Mesenchymal stem cell (in vitro differentiated cells and primary cell): ENCODE measurements around the gene PAK5.
A peak's percentile ranks its signal among the peaks of the same experiment; 100 is the strongest.

Experiments used
- DNase-seq: peaks from one replicate; pipeline ENCODE4 v3.0.0-alpha.2; 2013
- H2AFZ ChIP-seq: one replicate; pipeline ENCODE4 v1.6.1; 2013; ENCODE audit warnings: low read depth, mild to moderate bottlenecking, control low read depth, inconsistent platforms, low read length, moderate library complexity
- H2AK5ac ChIP-seq: 2 replicates; pipeline ENCODE4 v1.6.1; 2013; ENCODE audit warnings: low read length, moderate library complexity, mild to moderate bottlenecking, inconsistent platforms; ENCODE audit not compliant: severe bottlenecking
- H2BK120ac ChIP-seq: one replicate; pipeline ENCODE4 v1.6.1; 2013; ENCODE audit warnings: low read depth, mild to moderate bottlenecking, inconsistent platforms, low read length, moderate library complexity
- H2BK12ac ChIP-seq, 2 experiments: one replicate each; pipeline ENCODE4 v1.6.1; 2013; ENCODE audit warnings: inconsistent platforms in 2 of 2, low read length in 2 of 2, mild to moderate bottlenecking in 2 of 2, moderate library complexity in 2 of 2, control low read depth in 1 of 2
- H2BK15ac ChIP-seq: one replicate; pipeline ENCODE4 v1.6.1; 2013; ENCODE audit warnings: mild to moderate bottlenecking, low read depth, inconsistent platforms; ENCODE audit not compliant: poor library complexity, severe bottlenecking
- H2BK5ac ChIP-seq: 2 replicates; pipeline ENCODE4 v1.6.1; 2013; ENCODE audit warnings: low read depth, mild to moderate bottlenecking, low read length, control low read depth, inconsistent platforms; ENCODE audit not compliant: poor library complexity, severe bottlenecking
- H3K14ac ChIP-seq, 2 experiments: one replicate each; pipeline ENCODE4 v1.6.1; 2013; ENCODE audit warnings: inconsistent platforms in 2 of 2, low read length in 2 of 2, control low read depth in 1 of 2, mild to moderate bottlenecking in 1 of 2, moderate library complexity in 1 of 2
- H3K18ac ChIP-seq, 2 experiments: one replicate each; pipeline ENCODE4 v1.6.1; 2013; ENCODE audit warnings: inconsistent platforms in 2 of 2, low read length in 2 of 2, control low read depth in 1 of 2, low read depth in 1 of 2, mild to moderate bottlenecking in 1 of 2
- H3K23ac ChIP-seq, 2 experiments: one replicate each; pipeline ENCODE4 v1.6.1; 2013; ENCODE audit warnings: inconsistent platforms in 2 of 2, low read length in 2 of 2, mild to moderate bottlenecking in 2 of 2, moderate library complexity in 2 of 2, control low read depth in 1 of 2
- H3K27ac ChIP-seq: 2 replicates; pipeline ENCODE4 v1.5.1; 2013; ENCODE audit warnings: mild to moderate bottlenecking, moderate library complexity, low read length, control low read depth, inconsistent platforms; ENCODE audit not compliant: poor library complexity, severe bottlenecking
- H3K27me3 ChIP-seq, 2 experiments: 2 replicates each; pipeline versions ENCODE4 v1.6.1 to v1.7.0; 2013; ENCODE audit warnings: low read length in 2 of 2, mild to moderate bottlenecking in 2 of 2, moderate library complexity in 2 of 2, control low read depth in 1 of 2, inconsistent platforms in 1 of 2; ENCODE audit not compliant: control insufficient read depth in 1 of 2, insufficient read depth in 1 of 2
- H3K36me3 ChIP-seq, 2 experiments: 2 replicates each; pipeline versions ENCODE4 v1.6.1 to v1.7.0; 2013; ENCODE audit warnings: low read length in 2 of 2, control low read depth in 1 of 2, inconsistent platforms in 1 of 2, low read depth in 1 of 2, mild to moderate bottlenecking in 1 of 2; ENCODE audit not compliant: insufficient read depth in 2 of 2, control insufficient read depth in 1 of 2
- H3K4ac ChIP-seq, 2 experiments: one replicate each; pipeline ENCODE4 v1.6.1; 2013; ENCODE audit warnings: inconsistent platforms in 2 of 2, low read length in 2 of 2, mild to moderate bottlenecking in 2 of 2, moderate library complexity in 2 of 2, control low read depth in 1 of 2, low read depth in 1 of 2
- H3K4me1 ChIP-seq: 2 replicates; pipeline ENCODE4 v1.6.1; 2013; ENCODE audit warnings: low read depth, low read length, control low read depth; ENCODE audit not compliant: control insufficient read depth, insufficient read depth
- H3K4me2 ChIP-seq: 2 replicates; pipeline ENCODE4 v1.6.1; 2013; ENCODE audit warnings: low read length, mild to moderate bottlenecking, inconsistent platforms; ENCODE audit not compliant: poor library complexity, severe bottlenecking
- H3K4me3 ChIP-seq, 2 experiments: 2 replicates each; pipeline versions ENCODE4 v1.5.1 to v1.7.0; 2013; ENCODE audit warnings: low read length in 2 of 2, mild to moderate bottlenecking in 2 of 2, control low read depth in 1 of 2, low read depth in 1 of 2; ENCODE audit not compliant: insufficient read depth in 1 of 2
- H3K79me1 ChIP-seq: replicated peaks from 2 replicates; pipeline ENCODE4 v1.6.1; 2013; ENCODE audit warnings: mild to moderate bottlenecking, control low read depth, low read length, inconsistent platforms; ENCODE audit not compliant: poor library complexity, severe bottlenecking
- H3K9ac ChIP-seq: 2 replicates; pipeline ENCODE4 v1.7.0; 2013; ENCODE audit warnings: mild to moderate bottlenecking, low read length, moderate library complexity
- H3K9me3 ChIP-seq: 2 replicates; pipeline ENCODE4 v1.7.0; 2013; ENCODE audit warnings: mild to moderate bottlenecking, low read length; ENCODE audit not compliant: control insufficient read depth
- H4K8ac ChIP-seq: one replicate; pipeline ENCODE4 v1.6.1; 2013; ENCODE audit warnings: inconsistent platforms, mild to moderate bottlenecking, low read length, moderate library complexity
- H4K91ac ChIP-seq: one replicate; pipeline ENCODE4 v1.6.1; 2013; ENCODE audit warnings: mild to moderate bottlenecking, low read length, inconsistent platforms
- WGBS: methylation state at CpG from one replicate; pipeline ENCODE4 v1.1.7; 2013; ENCODE audit warnings: mixed read lengths; 5-methylcytosine and 5-hydroxymethylcytosine counted together

Gene PAK5

DNA sequence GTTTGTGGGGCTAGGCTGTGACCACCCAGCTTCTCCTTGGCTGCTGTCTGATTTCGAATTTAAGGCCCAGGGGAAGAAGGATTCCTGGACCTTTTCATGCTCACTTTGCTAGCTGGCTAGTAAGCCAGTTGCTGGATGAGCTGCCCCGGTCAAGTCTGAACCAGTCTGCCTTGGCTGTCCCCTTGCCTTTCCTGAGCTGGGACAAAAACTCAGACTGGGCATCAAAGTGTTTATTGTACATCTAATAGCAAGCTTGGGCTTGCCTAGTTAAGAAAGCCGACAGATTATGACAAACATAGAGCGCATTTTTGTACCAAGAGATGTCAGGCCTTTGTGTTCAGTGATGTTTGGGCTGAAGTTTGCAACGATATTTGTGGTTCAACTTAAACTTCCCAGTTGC is 750 bp upstream of the PAK5 start:
- Histone ChIP-seq H3K23ac (no peak overlapping the region), H2BK5ac (no peak overlapping the region), H3K14ac (no peak overlapping the region), H3K4me1 (peaks cover 11% of the 10 kb centered on the region), H3K9me3 (peaks cover 11% of the 10 kb centered on the region), H3K4me3 (no peak overlapping the region), H3K36me3 (no peaks in the 10 kb centered on the region), H3K4ac (no peak overlapping the region), H3K79me1 (no peaks in the 10 kb centered on the region), H4K8ac (no peak overlapping the region), H3K27ac (no peak overlapping the region), H2AFZ (no peak overlapping the region), H2BK12ac (no peak overlapping the region), H2BK120ac (no peak overlapping the region), H3K9ac (no peak overlapping the region), H3K27me3 (peaks cover 24 to 38% of the 10 kb centered on the region in 2 experiments), H2BK15ac (no peak overlapping the region), H3K18ac (no peak overlapping the region), H2AK5ac (no peak overlapping the region), H3K4me2 (no peak overlapping the region), H4K91ac (no peak overlapping the region)
- DNase-seq: no peak
- WGBS: 83% methylated on average over 5 of the region's 5 CpGs

DNA sequence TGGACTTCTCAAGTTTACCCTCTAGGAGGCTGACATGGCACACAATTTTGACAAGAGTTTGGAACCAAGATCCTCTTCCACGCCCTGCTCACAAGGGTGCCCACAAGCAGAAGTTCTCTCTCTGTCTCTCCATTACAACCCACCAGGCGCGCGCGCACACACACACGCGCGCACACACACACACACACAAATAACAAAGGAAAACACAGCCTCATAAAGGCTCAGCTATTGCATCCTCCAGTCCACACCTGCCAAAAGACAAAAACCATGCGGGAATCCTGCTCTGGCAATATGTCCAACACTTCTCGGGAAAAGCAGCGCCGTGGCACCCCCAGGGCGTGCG is 870 bp downstream of the PAK5 start:
- Histone ChIP-seq H3K9ac (no peak overlapping the region), H3K18ac (no peak overlapping the region), H3K36me3 (no peaks in the 10 kb centered on the region), H3K4me1 (peaks cover 11% of the 10 kb centered on the region), H2BK12ac (no peak overlapping the region), H2AK5ac (no peak overlapping the region), H3K4ac (no peak overlapping the region), H3K14ac (no peak overlapping the region), H2BK120ac (no peak overlapping the region), H3K4me3 (no peak overlapping the region), H2BK15ac (no peak overlapping the region), H3K27me3 (peaks cover 24 to 38% of the 10 kb centered on the region in 2 experiments), H3K9me3 (peaks cover 8% of the 10 kb centered on the region), H4K8ac (no peak overlapping the region), H2BK5ac (no peak overlapping the region), H2AFZ (no peak overlapping the region), H3K79me1 (no peaks in the 10 kb centered on the region), H3K27ac (no peak overlapping the region), H3K4me2 (peak overlapping the region; percentile 44), H3K23ac (no peak overlapping the region), H4K91ac (no peak overlapping the region)
- DNase-seq: no peak
- 25% methylated on average over 14 of the region's 14 CpGs for WGBS

DNA sequence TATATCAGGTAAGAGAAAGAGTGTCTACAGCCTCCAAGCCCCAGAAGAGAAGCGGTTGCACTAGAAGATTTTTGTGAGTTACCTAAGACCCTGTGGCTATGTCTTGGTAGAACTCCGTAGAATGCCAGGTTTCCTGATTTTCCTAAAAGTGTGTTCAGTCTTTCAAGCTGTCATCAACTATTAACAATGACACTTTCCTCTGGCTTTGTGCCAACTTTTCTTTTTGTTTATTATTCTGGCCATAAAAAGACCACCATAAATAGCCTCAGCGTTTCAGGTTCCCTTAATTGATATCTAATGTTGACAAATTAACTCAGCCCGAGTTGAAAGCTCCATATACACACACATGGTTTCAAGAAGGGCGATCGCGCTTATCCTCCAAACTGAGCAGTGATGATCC is 1.2 kb downstream of the PAK5 start:
- no peak overlapping the region for H2BK5ac ChIP-seq
- H2AK5ac ChIP-seq: no peak overlapping the region
- no peak overlapping the region for H2BK120ac ChIP-seq
- no peak overlapping the region for H3K14ac ChIP-seq
- H2AFZ ChIP-seq: no peak overlapping the region
- no peaks in the 10 kb centered on the region for H3K36me3 ChIP-seq
- no peak overlapping the region for H3K4ac ChIP-seq
- H2BK15ac ChIP-seq: no peak overlapping the region
- no peak overlapping the region for H4K8ac ChIP-seq
- no peak overlapping the region for H3K18ac ChIP-seq
- DNase-seq: no peak
- H3K79me1 ChIP-seq: no peaks in the 10 kb centered on the region
- H3K9me3 ChIP-seq: peaks cover 4% of the 10 kb centered on the region
- H3K9ac ChIP-seq: no peak overlapping the region
- 79% methylated on average over 7 of the region's 7 CpGs for WGBS
- H3K4me1 ChIP-seq: peaks cover 11% of the 10 kb centered on the region
- no peak overlapping the region for H3K4me2 ChIP-seq
- peaks cover 24 to 38% of the 10 kb centered on the region in 2 experiments for H3K27me3 ChIP-seq
- H4K91ac ChIP-seq: no peak overlapping the region
- no peak overlapping the region for H3K23ac ChIP-seq
- H3K4me3 ChIP-seq: no peak overlapping the region
- no peak overlapping the region for H3K27ac ChIP-seq
- H2BK12ac ChIP-seq: no peak overlapping the region

DNA sequence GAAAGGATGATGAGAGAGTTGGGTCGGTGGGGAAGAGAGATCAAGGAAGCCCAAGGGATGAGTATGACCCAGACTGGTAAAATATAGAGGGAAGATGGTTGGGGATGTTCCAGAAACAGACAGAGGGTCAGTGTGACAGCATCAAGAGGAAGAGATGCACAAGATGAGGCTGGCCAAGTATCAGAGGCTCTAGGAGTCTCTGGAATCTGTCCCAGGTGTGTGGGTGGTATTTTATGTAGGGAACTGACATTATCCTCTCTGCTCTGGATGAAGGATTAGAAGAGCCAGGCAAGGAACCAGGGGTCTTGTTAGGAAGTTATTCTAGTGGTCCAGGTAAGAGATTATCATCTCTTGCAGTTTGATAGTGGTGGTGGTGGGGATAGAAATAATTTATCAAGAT is 3.6 kb downstream of the PAK5 start:
- Histone ChIP-seq H2BK120ac (no peak overlapping the region), H4K91ac (no peak overlapping the region), H3K36me3 (no peaks in the 10 kb centered on the region), H3K4ac (no peak overlapping the region), H2BK15ac (no peak overlapping the region), H4K8ac (no peak overlapping the region), H2AK5ac (no peak overlapping the region), H3K4me2 (no peak overlapping the region), H2AFZ (no peak overlapping the region), H3K27ac (no peak overlapping the region), H2BK12ac (no peak overlapping the region), H3K18ac (no peak overlapping the region), H2BK5ac (no peak overlapping the region), H3K4me1 (peaks cover 11% of the 10 kb centered on the region), H3K27me3 (peaks cover 23 to 37% of the 10 kb centered on the region in 2 experiments), H3K79me1 (no peaks in the 10 kb centered on the region), H3K9ac (no peak overlapping the region), H3K4me3 (no peak overlapping the region), H3K14ac (no peak overlapping the region), H3K9me3 (no peaks in the 10 kb centered on the region), H3K23ac (no peak overlapping the region)
- DNase-seq: no peak
- 75% methylated on average over 1 of the region's 1 CpG for WGBS
